SH-SY5Y (cell line): ENCODE results near the gene TLX2.

Experiments
- GATA2 ChIP-seq: IDR thresholded peaks from 2 replicates; pipeline ENCODE4 v1.6.1; 2011; ENCODE audit warnings: mild to moderate bottlenecking, low read depth, low read length
- GATA3 ChIP-seq: IDR thresholded peaks from 2 replicates; pipeline ENCODE4 v1.6.1; 2011; ENCODE audit warnings: low read depth, mild to moderate bottlenecking, low read length, moderate library complexity

TLX2 gene

DNA sequence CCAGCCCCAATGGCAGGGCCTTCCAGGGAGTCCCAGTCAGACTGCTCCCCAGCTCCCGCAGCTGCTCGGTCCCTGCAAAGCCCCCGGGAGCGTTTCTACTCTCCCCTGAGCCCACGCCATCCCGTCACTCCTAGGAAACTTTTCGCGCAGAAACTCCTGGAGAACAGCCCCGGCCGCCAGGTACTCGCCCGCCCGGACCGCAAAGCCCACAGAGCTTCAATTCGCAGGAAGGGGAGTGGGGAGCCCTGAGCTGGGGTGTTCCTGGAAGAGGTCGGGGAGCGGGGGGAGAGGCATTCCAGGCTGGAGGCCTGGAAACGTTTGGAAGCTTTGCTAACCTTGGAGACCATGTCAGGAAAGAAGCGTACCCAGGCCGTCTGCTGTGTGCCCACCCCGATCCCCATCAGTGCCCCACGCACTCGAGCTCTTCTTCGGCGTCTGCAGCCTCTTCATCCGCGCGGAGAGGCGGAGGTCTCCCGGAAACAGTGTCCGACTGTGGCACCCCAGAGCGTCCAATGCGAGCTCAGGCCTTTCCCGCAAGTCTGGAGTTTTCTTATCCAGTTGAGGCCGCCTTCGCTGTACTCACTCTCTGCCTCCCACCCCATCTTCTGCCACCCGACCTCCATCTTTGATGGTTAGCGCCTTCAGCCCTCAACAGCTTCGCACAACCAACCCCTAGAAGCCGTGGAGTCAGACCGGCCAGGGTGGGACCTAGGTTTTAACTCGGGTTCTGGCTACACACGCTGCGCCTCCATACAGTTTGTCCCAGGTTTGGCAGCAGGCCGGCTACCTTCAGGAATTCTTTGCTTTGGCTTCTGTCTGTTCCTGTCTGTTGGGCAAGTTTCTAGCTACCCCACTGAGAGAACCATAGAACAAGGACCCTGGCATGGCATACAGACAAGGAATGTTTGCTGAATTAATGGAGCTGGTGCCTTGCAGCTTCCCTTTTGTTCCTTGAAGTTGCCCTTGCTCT lies 10.5 kb upstream of the TLX2 start:
- no peak for TF ChIP-seq GATA2

DNA sequence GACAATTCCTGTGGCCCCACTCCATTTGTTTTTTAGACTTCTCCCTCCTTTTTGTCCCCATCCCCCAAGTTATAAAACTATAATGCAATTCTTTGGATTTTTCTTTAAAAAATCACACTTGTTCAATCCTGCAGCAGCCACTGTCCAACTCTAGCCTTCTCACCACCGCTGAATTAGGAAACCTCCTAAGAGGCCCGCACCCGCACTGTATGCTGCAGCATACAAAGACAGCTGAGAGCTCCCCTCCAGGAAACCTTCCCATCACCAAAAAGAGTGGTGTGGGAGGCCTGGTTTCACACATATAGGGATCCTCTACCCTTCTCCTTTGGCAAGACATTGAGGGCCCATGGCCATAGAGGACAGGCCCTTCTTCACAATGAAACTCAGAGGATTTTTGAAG lies 9.7 kb upstream of the TLX2 start:
- no peak for TF ChIP-seq GATA2
- no peak for TF ChIP-seq GATA3

DNA sequence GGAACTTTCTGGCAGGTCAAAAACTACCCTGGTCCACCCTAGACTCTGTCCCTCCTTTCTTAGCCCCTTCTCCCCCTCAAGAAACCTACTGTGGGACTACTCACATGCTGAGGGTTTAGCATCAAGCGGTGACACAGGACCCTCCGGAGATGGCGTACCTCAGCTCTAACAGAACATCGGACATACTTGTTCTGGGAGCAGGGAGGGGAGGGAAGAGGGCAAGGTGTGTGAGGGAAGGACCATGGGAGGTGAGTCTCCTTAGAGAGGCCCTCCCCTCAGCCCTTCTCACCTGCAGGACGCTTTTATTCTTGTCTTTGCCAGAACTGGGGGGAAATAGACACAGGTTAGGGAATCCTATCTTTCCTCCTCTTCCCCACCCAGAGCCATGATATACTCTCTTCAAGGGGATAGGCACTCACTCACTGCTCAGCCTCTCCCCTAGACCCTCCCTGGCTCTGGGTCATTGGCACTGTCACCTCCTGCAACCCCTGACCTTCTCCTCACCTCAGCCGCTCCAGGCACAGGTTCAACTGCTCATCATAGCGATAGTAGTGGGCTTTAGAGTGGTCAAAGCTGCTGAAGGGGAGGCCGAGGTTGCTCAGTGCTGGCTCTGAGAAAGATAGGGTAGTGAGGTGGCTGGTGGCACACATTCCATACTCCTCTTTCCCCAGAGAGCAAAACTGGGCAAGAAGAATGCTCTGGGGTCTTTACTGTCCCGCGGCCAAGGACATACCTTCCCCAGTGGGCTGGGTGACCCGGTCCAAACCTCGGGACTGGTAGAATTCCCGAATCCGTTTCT lies 8.6 kb upstream of the TLX2 start:
- TF ChIP-seq GATA2, result no peak
- TF ChIP-seq GATA3, result no peak

- TF ChIP-seq GATA2, result peak; percentile 87
- no peak for TF ChIP-seq GATA3
Observed at GRCh38 chr2:74507145-74507925, 6.9 kb upstream of the TLX2 start, which contains the start of gene PCGF1. PCGF1 (minus strand) TSS chr2:74507695; CDS start chr2:74507668, 27 bp downstream.

DNA sequence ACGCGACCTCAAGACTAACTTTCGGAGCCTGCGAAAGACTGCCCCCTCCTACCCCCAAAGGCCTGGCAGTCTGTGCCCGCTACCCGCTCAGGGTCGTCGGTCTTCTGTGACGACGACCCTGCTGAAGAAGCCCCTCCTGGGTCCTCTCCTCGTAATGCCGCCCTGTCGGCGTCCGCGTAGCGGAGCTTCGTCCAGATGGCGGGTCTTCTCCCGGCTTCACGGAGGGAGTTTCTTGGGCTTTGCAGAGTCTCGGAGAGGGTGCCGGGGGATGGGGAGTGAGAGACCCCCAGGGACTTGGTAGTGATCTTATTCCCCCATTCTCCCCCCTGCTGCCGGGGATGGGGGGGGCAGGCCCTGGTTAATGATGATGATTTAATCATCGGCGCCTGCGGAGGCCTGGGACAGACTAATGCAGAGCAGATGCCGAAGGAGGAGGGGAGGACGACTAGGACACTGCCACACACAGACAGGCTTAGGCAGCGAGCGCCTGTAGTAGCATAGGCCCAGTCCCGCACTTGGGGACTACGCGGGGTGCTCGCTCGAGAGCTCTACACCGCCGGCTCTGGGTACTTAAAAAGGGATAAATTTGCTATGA lies 6.2 kb upstream of the TLX2 start:
- TF ChIP-seq GATA3, result no peak
- no peak; the same call in 1 of the 2 replicates for TF ChIP-seq GATA2

DNA sequence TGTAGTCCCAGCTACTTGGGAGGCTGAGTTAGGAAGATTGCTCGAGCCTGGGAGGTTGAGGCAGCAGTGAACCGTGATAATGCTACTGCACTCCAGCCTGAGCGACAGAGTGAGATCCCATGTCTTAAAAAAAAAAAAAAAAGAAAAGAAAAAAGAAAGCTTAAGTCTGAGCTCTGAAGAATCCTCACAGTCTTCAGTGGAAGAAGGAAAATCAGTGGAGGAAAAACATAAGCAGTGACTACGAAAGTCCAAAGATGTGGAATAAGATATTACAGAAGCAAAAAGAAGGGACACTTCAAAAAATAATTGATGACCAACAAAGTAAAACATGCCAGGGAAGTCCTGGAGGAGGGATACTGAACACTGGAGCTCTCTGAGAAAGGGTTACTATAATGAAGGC lies 4.0 kb upstream of the TLX2 start:
- TF ChIP-seq GATA3 (no peak), GATA2 (no peak)

DNA sequence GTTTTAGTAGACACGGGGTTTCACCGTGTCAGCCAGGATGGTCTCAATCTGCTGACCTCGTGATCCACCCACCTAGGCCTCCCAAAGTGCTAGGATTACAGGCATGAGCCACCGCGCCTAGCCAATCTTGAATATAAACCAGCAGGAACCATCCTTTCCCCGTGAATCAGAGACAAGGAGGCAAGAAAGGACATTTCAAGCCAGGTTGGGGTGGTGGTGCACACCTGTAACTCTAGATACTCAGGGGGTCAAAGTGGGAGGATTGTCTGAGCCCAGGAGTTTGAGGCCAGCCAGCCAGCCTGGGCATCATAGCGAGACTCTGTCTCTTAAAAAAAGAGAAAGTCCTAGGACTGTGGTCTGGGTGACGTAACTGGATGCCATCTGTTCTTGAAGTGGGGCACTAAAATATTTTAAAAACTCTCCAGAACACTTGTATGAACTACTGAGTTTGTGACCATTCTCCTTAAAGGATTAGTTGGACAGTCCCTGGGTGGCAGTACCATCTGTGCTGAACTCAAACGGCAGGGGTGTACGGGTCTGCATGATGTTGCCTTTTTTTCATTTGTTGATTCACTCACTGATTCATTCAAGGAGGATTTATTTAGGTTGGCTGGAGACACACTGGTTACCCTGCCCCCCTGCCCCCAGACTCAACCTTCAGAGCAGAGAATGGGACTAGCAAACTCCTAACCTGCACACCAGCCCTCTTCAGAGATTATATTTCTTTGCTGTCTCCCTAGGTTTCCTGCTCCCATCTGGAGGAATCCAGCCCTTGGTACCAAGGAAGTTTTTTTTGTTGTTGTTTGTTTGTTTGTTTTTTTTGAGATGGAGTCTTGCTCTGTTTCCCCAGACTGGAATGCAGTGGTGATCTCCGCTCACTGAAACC lies 2.9 kb upstream of the TLX2 start:
- TF ChIP-seq GATA3 (no peak), GATA2 (no peak)

DNA sequence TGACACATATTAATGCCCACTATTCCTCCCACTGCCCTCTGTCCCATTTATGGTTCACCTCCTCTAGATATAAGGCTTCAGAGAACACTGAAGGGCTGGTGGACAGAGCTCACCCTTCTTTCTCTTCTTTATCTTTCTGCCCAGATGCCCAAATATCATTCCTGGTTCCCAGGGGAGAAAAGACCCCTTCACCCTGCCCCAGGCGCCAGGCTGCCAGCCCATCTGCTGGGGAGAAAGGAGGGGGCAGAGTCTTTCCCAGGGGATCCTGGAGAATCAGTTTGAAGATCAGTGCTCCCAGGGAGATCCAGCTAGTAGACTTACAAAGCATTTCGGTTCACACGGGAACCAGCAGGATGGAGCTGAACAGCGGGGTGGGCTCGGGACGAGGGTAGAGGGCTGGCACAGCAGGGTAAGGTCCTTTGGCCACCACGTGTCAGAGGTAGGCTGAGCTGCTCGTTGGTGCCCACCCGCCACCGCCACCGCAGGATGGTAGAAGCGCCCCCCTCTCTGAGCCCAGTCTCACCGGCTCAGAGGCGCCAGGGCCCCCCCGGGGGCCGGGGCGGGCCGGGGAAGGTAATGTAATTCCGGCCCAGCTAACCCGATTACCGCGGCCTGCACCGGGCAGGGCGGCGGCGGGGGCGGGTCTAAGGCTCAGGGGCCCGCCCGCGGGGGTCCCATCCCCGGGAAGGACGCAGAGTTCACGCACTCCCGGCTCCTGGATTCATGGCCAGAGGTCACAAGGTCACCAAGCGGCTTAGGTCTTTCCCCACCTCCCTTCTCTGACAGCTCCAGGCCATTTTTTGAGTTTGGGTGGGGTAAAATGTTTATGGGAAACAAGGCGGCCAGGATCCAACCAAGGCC lies 1.3 kb upstream of the TLX2 start:
- TF ChIP-seq GATA2, result peak; percentile 40
- no peak for TF ChIP-seq GATA3

- TF ChIP-seq GATA3, result no peak
Observed at GRCh38 chr2:74513605-74514367, 464 bp upstream of the TLX2 start.

DNA sequence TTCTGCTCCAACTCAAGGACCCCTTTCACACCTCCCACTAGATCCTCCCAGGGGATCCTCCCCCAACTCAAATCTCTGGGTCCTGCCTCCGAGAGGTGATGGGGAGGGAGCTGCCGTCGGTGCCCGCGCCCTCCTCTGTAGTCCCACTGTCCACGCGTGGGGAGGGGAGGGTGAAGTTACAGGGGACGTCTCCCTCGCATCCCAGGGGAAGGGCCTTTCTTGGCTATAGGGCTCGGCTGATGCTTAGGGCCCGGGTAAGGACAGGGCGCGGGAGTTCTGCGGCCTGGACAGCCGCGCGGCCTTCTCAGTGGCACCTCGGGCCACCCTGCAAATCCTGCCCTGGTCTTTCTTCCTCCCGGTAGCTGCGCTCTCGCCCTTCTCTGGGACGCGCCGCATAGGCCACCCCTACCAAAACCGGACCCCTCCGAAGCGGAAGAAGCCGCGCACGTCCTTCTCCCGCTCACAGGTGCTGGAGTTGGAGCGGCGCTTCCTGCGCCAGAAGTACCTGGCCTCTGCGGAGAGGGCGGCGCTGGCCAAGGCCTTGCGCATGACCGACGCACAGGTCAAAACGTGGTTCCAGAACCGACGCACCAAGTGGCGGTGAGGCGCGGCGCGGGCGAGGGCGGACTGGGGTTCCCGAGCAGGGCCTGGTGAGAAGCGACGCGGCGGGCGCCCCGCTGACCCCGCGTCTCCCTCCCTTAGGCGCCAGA lies 1.2 kb downstream of the TLX2 start:
- no peak for TF ChIP-seq GATA3
- TF ChIP-seq GATA2, result no peak
